GM13977 (cell line): Measurements from ENCODE around the gene UFM1.

ENCODE experiments used
- DNase-seq: peaks from one replicate; pipeline ENCODE4 v3.0.0; 2012; ENCODE audit warnings: low spot score
- CTCF ChIP-seq: IDR thresholded peaks from 2 replicates; pipeline ENCODE4 v1.5.1; 2012; ENCODE audit warnings: mild to moderate bottlenecking, control low read depth; ENCODE audit not compliant: insufficient read depth; ENCODE audit errors: extremely low read depth, missing control alignments
- in situ Hi-C: fragments of 300-500 bp; cut with MboI; formaldehyde crosslinking; loops from one replicate; pipeline ENCODE4 v1.12.0; 2022; ENCODE audit warnings: low sequenced_read_pairs, low pct_unique_long_range_greater_than_20kb, mixed read lengths, inconsistent platforms; ENCODE audit not compliant: unreplicated experiment

The UFM1 gene

GRCh38 chr13:38346764-38347163 lies 2.9 kb upstream of the UFM1 start:
- in situ Hi-C loops, result no loop called here
- DNase-seq, result no peak
- no peak for TF ChIP-seq CTCF

GRCh38 chr13:38348861-38349389 lies 726 bp upstream of the UFM1 start:
- no peak for DNase-seq
- no peak for TF ChIP-seq CTCF
- in situ Hi-C loops, result no loop called here

GRCh38 chr13:38350114-38350617 lies 515 bp downstream of the UFM1 start:
- in situ Hi-C loops, result no loop called here
- DNase-seq, result no peak
- no peak for TF ChIP-seq CTCF

GRCh38 chr13:38355595-38356119 lies 6.0 kb downstream of the UFM1 start:
- no peak for DNase-seq
- TF ChIP-seq CTCF, result no peak
- in situ Hi-C loops, result no loop called here

- in situ Hi-C loops, result no loop called here
- DNase-seq, result no peak
- TF ChIP-seq CTCF, result no peak
These were observed 9.0 kb downstream of the UFM1 start for GRCh38 chr13:38358684-38359083.

DNA sequence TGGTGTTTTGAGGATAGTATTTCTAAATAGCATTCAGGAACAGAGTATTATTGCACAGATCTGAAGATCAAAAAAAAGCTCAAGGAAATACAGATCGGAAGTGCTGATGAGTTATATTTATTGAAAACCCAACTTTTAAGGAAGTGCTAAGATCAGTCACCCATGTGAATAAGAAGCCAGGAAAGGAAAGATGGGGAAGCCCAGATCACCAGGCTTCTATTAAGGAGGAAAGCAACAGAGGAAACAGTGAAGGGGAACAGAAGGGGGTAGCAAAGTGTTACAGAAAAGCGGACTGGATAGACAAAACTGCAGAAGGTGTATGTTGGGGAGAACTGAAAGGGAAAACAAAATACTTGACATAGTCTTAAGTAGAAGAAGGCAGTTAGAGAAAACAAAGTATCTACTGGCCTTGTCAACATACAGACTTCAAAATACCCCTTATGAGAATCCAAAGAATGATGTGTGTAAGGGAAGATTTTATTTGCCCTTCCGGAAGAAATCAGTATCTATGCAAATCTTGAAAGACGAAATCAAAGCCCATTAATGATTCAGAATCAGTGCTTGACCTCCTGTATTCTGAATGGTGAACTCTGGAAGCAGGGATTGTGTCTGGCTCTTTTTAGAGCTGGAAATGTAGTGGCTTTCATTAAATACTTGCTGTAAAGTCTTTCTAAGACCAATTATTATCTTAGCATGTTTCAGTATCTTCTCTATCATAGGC lies 12.1 kb downstream of the UFM1 start:
- no peak for DNase-seq
- TF ChIP-seq CTCF, result no peak
- in situ Hi-C loops, result no loop called here
